Urinary bladder (tissue), 4 donors: Measurements from ENCODE around the gene C13orf46. TPM values are rescaled to one million over a fixed set of nuclear protein-coding genes. Genes with fewer than 3 reads are reported as not detected.

ENCODE experiments used
- DNase-seq: peaks from one replicate; pipeline ENCODE4 v3.0.0-alpha.2; 2015; ENCODE audit errors: extremely low spot score
- H3K27ac ChIP-seq: one replicate; pipeline ENCODE4 v1.5.1; 2013; ENCODE audit warnings: low read depth, mild to moderate bottlenecking, moderate library complexity
- H3K36me3 ChIP-seq: one replicate; pipeline ENCODE4 v1.6.1; 2013; ENCODE audit warnings: mild to moderate bottlenecking, moderate library complexity; ENCODE audit not compliant: insufficient read depth
- H3K4me1 ChIP-seq: one replicate; pipeline ENCODE4 v1.6.1; 2013; ENCODE audit warnings: mild to moderate bottlenecking, moderate library complexity; ENCODE audit not compliant: insufficient read depth
- H3K4me3 ChIP-seq: one replicate; pipeline ENCODE4 v1.5.1; 2013; ENCODE audit warnings: low read depth, low read length
- WGBS: extraction: QIAGEN DNeasy Blood & Tissue Kit; methylation state at CpG from one replicate; pipeline ENCODE4 v1.1.7; 2013; 5-methylcytosine and 5-hydroxymethylcytosine counted together
- polyA plus RNA-seq: library from polyadenylated mRNA; stranded (reverse); fragments of 200-250 nt; gene quantifications from one replicate; pipeline ENCODE4 v1.2.3, GENCODE V29; 2013
- total RNA-seq: library from RNA; depleted of rRNA; stranded (reverse); fragments of >200 nt; gene quantifications from one replicate; pipeline ENCODE4 v1.2.3, GENCODE V29; 2014
- donor health status: healthy with polysubstance abuse.
- donor health status: healthy.

The C13orf46 gene
- total and polyA plus RNA-seq, 2 donors, result 0.38 to 0.85 TPM

DNA sequence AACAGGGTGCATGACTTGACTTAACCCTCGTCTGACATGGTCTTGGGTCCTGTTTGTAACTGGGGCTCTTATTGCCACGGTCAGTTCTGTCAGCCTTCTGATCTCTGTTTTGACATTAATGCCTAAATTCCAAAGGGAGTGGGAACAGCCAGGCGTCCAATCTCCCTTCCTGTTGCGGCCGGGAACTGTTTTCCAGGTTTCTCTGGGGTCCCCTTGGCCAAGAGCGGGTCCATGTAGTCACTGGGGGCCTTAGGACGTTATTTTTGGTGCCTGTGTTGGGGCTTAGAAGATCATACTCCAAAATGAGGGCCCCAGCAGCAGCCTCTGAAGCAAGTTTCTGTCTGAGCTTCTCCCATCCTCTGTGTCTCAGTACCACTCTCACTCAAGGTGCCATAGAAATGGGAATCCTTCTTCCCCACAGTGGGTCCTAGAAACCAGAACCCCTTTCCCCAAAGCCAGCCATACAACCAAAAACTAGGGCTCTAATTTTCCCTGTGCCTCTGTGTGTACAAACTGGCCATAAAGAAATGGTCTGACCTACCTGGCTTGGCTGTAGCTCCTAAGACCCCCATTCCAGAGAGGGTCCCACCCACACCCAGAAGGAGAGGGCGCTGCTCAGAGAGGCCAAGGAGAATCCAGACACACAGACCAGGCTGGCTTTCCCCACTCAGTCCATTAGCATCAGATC, 50.4 kb downstream of the C13orf46 start:
- no peak overlapping the region for H3K27ac ChIP-seq
- H3K4me3 ChIP-seq, result no peak overlapping the region
- WGBS, result 82% methylated on average over 8 of the region's 8 CpGs
- no peak for DNase-seq
- H3K36me3 ChIP-seq, result no peaks in the 10 kb centered on the region
- no peaks in the 10 kb centered on the region for H3K4me1 ChIP-seq

DNA sequence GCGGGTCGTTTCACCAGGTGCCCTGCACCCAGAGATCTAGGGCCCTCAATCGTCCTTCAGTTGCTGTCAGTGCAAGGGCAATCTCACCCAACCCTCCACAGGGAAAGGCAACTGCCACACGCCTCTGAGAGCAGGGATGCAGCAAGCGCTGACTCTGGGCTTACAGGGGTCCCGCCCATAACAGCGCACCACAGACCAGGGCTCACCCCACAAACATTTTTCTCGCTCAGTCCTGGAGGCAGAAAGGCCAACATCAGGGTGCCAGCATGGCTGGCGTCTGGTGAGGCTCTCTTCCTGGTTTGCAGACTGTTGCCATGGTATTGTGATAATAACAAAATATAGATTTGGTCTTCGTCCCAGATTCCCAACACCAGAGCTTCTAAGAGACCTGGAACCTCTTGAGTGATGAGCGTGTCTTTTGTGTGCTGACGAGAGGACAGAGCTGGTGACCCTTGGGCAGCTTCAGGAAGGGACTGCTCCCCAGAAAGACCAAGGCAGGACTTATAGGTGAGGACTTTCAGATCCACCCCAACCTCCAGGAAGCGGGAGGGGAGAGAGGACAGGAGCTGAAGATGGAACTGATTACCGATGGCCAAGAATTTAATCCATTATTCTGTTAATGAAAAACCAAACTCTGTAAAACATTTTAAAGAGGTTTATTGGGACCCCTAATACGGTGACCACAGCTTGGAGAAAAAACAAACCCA, 51.3 kb downstream of the C13orf46 start:
- Histone ChIP-seq H3K4me3 (no peak overlapping the region), H3K4me1 (no peaks in the 10 kb centered on the region), H3K36me3 (no peaks in the 10 kb centered on the region), H3K27ac (no peak overlapping the region)
- 71% methylated on average over 15 of the region's 15 CpGs for WGBS
- DNase-seq, result no peak

DNA sequence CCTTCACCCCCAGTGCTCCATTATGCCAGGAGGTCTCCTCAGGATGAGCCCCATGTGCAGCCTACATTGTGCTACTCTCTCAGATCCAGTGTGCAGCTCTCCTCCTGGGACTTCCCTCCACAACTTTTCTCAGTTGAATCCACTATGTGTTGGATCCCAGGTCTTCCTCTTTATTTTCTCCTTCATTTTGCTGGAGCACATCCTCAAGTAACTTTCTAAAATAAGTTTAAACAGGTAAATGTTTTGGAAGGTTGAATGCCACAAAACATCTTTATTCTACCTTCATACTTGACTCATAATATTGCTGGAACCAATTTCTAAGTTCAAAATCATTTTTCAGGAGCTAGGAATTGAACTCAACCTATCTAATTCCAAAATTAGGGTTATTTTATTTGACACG, 52.1 kb downstream of the C13orf46 start:
- Histone ChIP-seq H3K4me3 (no peak overlapping the region), H3K27ac (no peak overlapping the region), H3K4me1 (no peaks in the 10 kb centered on the region), H3K36me3 (no peaks in the 10 kb centered on the region)
- no peak for DNase-seq
- 85% methylated on average over 1 of the region's 1 CpG for WGBS

- Histone ChIP-seq H3K27ac (no peak overlapping the region), H3K4me3 (no peak overlapping the region), H3K4me1 (no peaks in the 10 kb centered on the region), H3K36me3 (no peaks in the 10 kb centered on the region)
- no peak for DNase-seq
- WGBS, result 94% methylated on average over 13 of the region's 13 CpGs
These were observed 53.1 kb downstream of the C13orf46 start for GRCh38 chr13:113920606-113921286.

- DNase-seq, result no peak
- no peak overlapping the region for H3K4me3 ChIP-seq
These were observed 53.9 kb downstream of the C13orf46 start for GRCh38 chr13:113919761-113920559.

DNA sequence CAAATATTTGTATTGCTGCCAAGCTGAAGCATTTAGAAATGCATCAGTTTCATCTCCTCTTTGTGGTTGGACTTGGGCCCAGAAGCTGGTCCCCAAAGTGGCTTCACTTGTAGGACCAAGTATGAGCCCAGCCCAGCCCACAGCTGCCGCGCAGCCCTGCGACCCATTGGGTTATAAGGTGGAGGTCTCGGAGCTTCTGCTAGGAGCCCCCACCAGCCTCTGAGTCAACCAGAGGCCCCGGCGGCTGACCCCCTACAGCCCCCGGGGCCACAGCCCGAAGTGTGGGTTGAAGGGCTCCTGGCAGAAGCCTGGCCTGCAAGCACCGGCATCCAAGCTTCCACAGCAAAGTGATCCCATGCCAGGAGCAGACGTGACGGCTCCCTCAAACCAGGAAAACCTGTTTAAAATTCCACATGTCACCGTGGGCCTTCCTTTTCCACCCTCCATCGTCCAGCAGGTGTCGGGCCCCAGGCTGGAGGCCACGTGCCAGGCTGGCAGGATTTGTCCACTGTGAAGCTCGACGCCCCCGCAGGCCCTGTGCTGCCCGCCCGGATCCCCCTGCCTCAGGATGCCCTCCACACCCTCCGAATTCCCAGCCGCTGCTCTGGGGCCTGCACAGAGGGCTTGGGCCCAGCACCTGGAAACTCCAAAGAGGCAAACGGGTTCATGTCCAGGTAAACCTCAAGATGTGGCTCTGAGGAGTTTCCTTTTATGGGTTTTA, 54.7 kb downstream of the C13orf46 start:
- no peak for DNase-seq
- Histone ChIP-seq H3K4me1 (no peaks in the 10 kb centered on the region), H3K4me3 (no peak overlapping the region), H3K36me3 (no peaks in the 10 kb centered on the region), H3K27ac (no peak overlapping the region)
- 89% methylated on average over 23 of the region's 23 CpGs for WGBS

More at GRCh38 chr13:113919761-113920559, 53.9 kb downstream of the C13orf46 start:
- Histone ChIP-seq H3K36me3 (no peaks in the 10 kb centered on the region), H3K4me1 (no peaks in the 10 kb centered on the region), H3K27ac (no peak overlapping the region)
- WGBS, result 89% methylated on average over 9 of the region's 9 CpGs

DNA sequence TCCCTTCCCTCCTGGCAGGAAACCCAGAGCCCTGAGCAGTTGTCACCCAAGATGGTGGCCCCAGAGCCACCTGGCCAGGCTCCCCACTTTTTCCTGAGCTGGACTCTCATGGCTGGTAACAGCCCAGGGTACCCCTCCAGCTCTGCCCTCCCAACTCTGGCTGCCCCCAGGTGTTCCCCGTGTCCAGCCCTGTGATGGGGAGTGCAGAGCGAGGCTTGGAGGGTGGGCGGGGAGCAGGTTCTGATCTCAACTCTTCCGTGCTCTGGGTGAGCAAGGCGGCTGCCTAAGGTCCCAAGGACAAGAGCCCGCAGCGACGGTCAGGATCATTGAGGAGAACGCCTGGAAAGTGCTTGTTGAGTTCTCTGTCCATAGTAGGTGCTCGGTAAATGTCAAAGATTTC, 55.3 kb downstream of the C13orf46 start:
- H3K4me3 ChIP-seq, result no peak overlapping the region
- WGBS, result 92% methylated on average over 10 of the region's 10 CpGs
- no peak for DNase-seq
- no peaks in the 10 kb centered on the region for H3K4me1 ChIP-seq
- no peak overlapping the region for H3K27ac ChIP-seq
- H3K36me3 ChIP-seq, result no peaks in the 10 kb centered on the region

- DNase-seq, result no peak
- WGBS, result 87% methylated on average over 29 of the region's 29 CpGs
- Histone ChIP-seq H3K4me1 (no peaks in the 10 kb centered on the region), H3K4me3 (no peak overlapping the region), H3K27ac (no peak overlapping the region), H3K36me3 (no peaks in the 10 kb centered on the region)
These were observed 56.1 kb downstream of the C13orf46 start for GRCh38 chr13:113917594-113918371.

DNA sequence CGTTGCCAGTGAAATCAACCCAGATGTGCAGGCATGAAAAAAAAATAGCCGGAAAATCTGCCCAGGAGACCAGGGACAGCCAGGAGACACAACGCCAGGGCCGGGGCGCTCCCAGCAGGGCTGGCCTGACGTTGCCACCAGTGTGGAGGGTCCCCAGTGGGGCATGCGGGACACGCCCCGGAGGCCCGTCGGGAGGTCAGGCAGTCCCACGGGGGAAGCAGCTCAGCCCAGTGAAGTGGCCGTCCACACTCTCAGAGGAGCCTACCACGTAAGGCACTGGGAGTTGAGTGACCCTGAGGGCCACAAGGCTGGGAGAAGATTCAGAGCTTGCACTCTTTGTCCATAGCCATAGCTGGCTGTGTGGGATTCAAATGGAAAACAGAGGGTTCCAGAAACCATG, 56.8 kb downstream of the C13orf46 start:
- no peak for DNase-seq
- no peak overlapping the region for H3K27ac ChIP-seq
- H3K36me3 ChIP-seq, result no peaks in the 10 kb centered on the region
- H3K4me3 ChIP-seq, result no peak overlapping the region
- no peaks in the 10 kb centered on the region for H3K4me1 ChIP-seq
- 88% methylated on average over 14 of the region's 14 CpGs for WGBS

- 95% methylated on average over 2 of the region's 2 CpGs for WGBS
- no peak overlapping the region for H3K4me3 ChIP-seq
- H3K36me3 ChIP-seq, result no peaks in the 10 kb centered on the region
- no peaks in the 10 kb centered on the region for H3K4me1 ChIP-seq
- no peak for DNase-seq
- H3K27ac ChIP-seq, result no peak overlapping the region
These were observed 57.5 kb downstream of the C13orf46 start for GRCh38 chr13:113916330-113916815.

DNA sequence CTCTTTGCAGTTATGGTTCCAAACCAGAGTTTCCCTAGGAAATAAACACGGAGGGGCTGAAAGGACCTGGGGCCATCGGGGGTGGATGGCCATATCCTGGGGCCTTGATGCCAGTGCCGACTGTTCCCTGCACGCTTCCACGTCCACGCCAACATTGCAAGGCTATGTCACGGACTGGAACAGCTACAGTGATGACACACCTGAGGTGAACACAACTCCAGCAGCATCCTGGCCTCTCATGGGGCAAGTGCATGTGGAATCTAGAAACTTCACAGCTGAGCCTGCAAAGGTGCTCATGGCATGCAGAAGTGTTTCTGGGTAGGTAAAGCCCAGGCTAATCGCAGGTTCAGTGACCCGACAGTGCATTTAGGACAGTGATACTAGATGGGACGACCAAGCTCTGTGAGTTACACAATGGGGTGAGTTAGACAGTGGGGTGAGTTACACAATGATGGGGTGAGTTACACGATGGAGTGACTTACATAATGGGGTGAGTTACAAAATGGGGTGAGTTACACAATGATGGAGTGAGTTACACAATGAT, 58.0 kb downstream of the C13orf46 start:
- Histone ChIP-seq H3K27ac (no peak overlapping the region), H3K4me1 (no peaks in the 10 kb centered on the region), H3K36me3 (no peaks in the 10 kb centered on the region), H3K4me3 (no peak overlapping the region)
- no peak for DNase-seq
- 90% methylated on average over 11 of the region's 11 CpGs for WGBS
